Effector memory CD8-positive, alpha-beta T cell (primary cell): ENCODE measurements around the gene DLG2.

Source experiments
- ATAC-seq: fragments of 150-1000 bp; cut with Tn5 transposase; replicated peaks from 2 replicates; pipeline ENCODE4 v1.10.0; 2021; ENCODE audit warnings: mild to moderate bottlenecking, moderate library complexity
- DNase-seq, 3 experiments: peaks; one replicate each; pipeline ENCODE4 v3.0.0; 2021
- H3K27ac Mint-ChIP-seq, 2 donors: one replicate each; pipeline ENCODE4 v1.8.0; 2022; ENCODE audit warnings: mild to moderate bottlenecking in 2 of 2, mixed read lengths in 2 of 2, moderate library complexity in 2 of 2
- H3K27me3 Mint-ChIP-seq, 2 donors: one replicate each; pipeline ENCODE4 v1.8.0; 2022; ENCODE audit warnings: mixed read lengths in 2 of 2
- H3K36me3 Mint-ChIP-seq: one replicate; pipeline ENCODE4 v1.8.0; 2022; ENCODE audit warnings: mild to moderate bottlenecking, moderate library complexity, mixed read lengths; ENCODE audit not compliant: insufficient read depth
- H3K4me1 Mint-ChIP-seq, 2 donors: one replicate each; pipeline ENCODE4 v1.8.0; 2022; ENCODE audit warnings: low read depth in 2 of 2, mixed read lengths in 2 of 2
- H3K4me3 Mint-ChIP-seq, 2 donors: one replicate each; pipeline ENCODE4 v1.8.0; 2022; ENCODE audit warnings: mild to moderate bottlenecking in 2 of 2, mixed read lengths in 2 of 2, moderate library complexity in 2 of 2
- H3K9me3 Mint-ChIP-seq, 2 donors: one replicate each; pipeline ENCODE4 v1.8.0; 2022; ENCODE audit warnings: mixed read lengths in 2 of 2

Gene DLG2

GRCh38 chr11:83684071-83684470, 1943.1 kb downstream of the DLG2 start:
- peaks cover 0 to 5% of the 10 kb centered on the region in 2 donors for H3K27me3 Mint-ChIP-seq
- no peaks in the 10 kb centered on the region for H3K36me3 Mint-ChIP-seq
- H3K4me3 Mint-ChIP-seq, result no peak overlapping the region
- no peak for ATAC-seq
- no peak overlapping the region for H3K27ac Mint-ChIP-seq
- no peak for DNase-seq
- H3K9me3 Mint-ChIP-seq, result peaks cover 3 to 9% of the 10 kb centered on the region in 2 donors
- H3K4me1 Mint-ChIP-seq, result no peaks in the 10 kb centered on the region

DNA sequence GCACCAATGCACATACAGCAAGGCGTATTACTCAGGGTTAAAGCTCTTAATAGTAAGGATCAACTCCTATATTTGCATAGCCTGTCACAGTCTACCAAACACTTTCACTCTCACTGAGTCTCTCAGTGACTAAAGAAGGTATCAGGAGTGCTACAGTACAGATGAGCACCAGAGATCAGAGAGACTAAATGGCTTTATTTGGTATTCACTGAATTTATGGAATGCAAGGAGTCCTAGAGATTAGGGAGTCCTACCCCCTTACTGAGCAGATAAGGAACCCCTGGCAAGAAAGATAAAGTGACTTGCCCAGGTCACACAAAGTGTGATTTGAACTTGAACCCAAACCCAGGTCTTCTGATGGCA, 1944.6 kb downstream of the DLG2 start:
- no peak for DNase-seq
- Mint-ChIP-seq H3K9me3 (peaks cover 3 to 9% of the 10 kb centered on the region in 2 donors), H3K36me3 (no peaks in the 10 kb centered on the region), H3K27ac (no peak overlapping the region), H3K4me3 (no peak overlapping the region), H3K4me1 (no peaks in the 10 kb centered on the region), H3K27me3 (peaks cover 0 to 5% of the 10 kb centered on the region in 2 donors)
- no peak for ATAC-seq

DNA sequence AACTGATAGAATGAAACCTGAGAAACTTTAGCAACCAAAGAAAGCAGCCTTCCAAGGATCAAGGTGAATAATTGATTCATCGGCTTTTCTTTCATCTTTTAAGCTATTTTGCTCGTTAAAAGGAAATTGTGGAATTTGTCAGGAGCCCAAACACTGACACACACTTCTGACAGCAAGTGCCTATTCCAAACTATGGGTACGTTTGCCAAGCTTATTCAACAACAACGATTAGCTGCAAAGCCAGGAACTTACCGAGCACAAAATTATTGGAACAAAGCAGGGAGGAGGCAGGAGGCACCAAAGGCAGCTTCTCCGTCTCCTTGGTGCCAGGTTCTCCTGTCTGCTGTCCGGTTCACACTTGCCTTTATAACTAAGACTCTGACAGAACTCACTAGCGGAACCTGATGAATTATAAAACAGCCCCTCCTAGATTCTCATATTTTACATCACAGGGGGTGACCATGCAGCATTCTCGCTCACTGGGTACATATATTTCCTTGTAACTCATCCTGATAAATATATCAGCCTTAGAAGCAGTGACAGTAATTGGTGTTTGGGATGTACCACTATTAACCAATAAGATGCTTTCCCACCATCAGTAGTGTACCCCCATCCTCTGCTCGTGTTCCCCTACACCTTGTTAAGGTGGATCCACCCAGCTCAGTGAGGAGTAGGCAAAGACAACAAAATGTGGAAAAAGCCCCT, 1945.1 kb downstream of the DLG2 start:
- Mint-ChIP-seq H3K4me1 (no peaks in the 10 kb centered on the region), H3K27me3 (peaks cover 0 to 5% of the 10 kb centered on the region in 2 donors), H3K36me3 (no peaks in the 10 kb centered on the region), H3K9me3 (peaks cover 3 to 9% of the 10 kb centered on the region in 2 donors), H3K4me3 (no peak overlapping the region), H3K27ac (no peak overlapping the region)
- no peak for DNase-seq
- no peak for ATAC-seq

DNA sequence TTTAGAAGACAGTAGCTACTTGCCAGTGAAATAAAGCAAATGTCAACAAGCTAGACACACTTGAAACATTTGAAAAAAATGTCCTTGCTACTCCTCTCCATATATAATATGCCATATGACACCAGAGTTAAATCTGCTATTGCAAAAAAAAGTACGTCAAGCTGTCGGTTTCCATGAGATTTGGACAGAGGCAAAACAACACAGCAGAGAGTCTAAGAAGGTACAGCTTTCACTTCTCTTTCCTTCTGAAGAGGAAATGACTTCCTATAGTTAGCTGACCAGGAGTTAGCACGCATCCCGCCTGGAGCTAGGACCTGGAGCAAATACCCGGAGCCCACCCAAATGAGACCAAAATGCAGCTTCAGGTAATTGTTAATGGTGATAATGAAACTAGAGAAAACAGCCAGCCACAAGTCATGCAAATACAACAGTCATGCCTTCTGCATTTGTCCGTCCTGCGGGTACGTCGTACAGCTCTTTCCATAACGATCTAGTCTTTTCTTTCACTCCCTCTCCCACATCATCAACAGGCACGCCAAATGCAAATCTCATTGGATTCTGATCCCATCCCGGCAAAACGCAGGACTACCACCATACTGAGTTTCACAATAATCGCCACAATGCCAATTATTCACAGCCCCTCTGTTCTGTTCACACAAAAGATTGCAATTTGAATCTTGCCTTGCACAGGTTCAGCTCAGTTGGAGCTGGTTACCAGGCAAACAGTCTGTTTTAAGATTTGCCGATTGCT, 1945.9 kb downstream of the DLG2 start:
- no peak overlapping the region for H3K4me3 Mint-ChIP-seq
- ATAC-seq (no peak), DNase-seq (no peak)
- H3K27me3 Mint-ChIP-seq, result peaks cover 0 to 5% of the 10 kb centered on the region in 2 donors
- H3K27ac Mint-ChIP-seq, result no peak overlapping the region
- H3K36me3 Mint-ChIP-seq, result no peaks in the 10 kb centered on the region
- no peaks in the 10 kb centered on the region for H3K4me1 Mint-ChIP-seq
- H3K9me3 Mint-ChIP-seq, result peaks cover 3 to 9% of the 10 kb centered on the region in 2 donors

DNA sequence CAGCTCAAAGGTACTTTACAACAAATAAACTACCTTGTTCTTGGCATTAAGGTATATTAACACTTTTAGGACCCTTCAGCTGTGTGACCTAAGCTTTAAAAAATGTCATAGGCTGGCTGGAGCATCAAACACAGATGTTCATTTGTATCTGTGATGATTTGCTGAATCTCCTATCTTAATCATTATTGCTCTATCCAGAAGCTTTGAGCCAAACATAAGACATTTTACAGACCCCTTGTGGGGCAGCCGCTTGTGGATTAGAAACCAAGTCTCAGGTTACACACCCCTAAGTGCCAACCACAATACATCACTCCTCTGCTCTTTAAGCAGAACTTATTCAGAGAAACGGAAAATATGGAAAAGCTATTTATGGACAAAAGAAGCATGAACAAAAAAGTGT, 1946.8 kb downstream of the DLG2 start:
- Mint-ChIP-seq H3K4me1 (no peaks in the 10 kb centered on the region), H3K9me3 (peaks cover 0 to 3% of the 10 kb centered on the region in 2 donors), H3K27ac (no peak overlapping the region), H3K36me3 (no peaks in the 10 kb centered on the region), H3K27me3 (peaks cover 0 to 5% of the 10 kb centered on the region in 2 donors), H3K4me3 (no peak overlapping the region)
- no peak for ATAC-seq
- no peak for DNase-seq

DNA sequence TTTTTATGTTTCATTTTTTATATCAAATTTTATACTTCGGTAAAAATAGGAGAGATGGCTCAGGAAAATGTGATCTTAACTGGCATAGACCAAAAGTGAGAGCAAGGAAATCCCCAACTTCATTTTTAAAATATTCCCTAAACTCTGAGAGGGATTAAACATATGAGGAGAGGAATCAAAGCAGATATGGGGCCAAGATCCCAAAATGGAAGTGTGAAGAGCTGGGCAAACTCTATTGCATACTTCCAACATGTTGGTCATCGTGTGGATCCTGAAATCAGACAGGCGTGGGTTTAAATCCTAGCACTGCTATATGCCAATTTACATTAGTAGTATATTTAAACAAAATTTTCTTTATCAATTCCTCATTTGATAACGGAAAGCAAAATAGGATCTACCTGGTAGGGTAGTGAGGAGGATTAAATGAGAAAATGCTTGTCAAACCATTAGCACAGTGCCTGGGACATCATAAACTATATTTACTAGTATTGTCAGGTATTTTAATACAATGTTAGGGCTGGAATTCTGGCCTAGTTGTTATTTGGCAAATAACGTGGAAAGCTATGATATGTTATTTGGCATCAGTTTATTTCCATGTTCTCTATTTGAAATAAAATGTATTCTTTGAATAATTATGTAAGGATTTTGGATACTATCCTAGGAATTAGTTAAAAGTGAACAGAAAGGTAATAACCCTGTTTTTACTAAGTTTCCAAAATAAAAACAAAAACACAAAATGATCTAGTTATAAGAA, 1948.1 kb downstream of the DLG2 start:
- H3K4me1 Mint-ChIP-seq, result no peaks in the 10 kb centered on the region
- no peak overlapping the region for H3K4me3 Mint-ChIP-seq
- no peak overlapping the region for H3K27ac Mint-ChIP-seq
- no peaks in the 10 kb centered on the region for H3K36me3 Mint-ChIP-seq
- H3K27me3 Mint-ChIP-seq, result peaks cover 0 to 5% of the 10 kb centered on the region in 2 donors
- ATAC-seq, result no peak
- no peak for DNase-seq
- no peaks in the 10 kb centered on the region for H3K9me3 Mint-ChIP-seq

GRCh38 chr11:83677730-83678129, 1949.4 kb downstream of the DLG2 start:
- no peak overlapping the region for H3K4me3 Mint-ChIP-seq
- no peaks in the 10 kb centered on the region for H3K4me1 Mint-ChIP-seq
- peaks cover 0 to 5% of the 10 kb centered on the region in 2 donors for H3K27me3 Mint-ChIP-seq
- no peaks in the 10 kb centered on the region for H3K36me3 Mint-ChIP-seq
- H3K9me3 Mint-ChIP-seq, result no peaks in the 10 kb centered on the region
- H3K27ac Mint-ChIP-seq, result no peak overlapping the region
- ATAC-seq (no peak), DNase-seq (no peak)

DNA sequence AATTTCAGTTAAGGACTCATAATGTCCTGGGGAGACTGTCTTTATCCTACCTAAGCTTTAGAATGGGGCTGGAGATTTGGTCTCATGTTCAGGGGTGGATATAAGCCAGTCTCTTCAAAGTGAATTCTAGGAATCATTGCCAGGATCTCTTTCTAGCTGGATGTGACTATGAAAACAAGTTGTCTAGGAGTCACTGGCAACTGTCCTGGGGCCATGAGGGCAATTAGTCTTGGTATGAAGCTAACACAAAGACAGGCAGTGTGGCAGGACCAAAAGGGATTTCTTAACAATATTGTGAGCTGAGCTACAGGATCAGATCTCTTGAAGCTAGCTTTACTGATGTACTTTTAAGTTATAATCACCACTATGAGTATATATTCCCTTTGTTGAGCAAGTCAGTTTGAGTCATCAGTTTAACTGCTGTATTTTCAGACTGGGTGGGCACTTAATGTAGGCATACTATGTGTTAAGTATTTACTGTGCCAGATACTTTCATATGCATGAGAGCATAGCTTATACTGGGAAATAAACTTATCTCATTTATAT, 1951.0 kb downstream of the DLG2 start:
- H3K9me3 Mint-ChIP-seq, result no peaks in the 10 kb centered on the region

DNA sequence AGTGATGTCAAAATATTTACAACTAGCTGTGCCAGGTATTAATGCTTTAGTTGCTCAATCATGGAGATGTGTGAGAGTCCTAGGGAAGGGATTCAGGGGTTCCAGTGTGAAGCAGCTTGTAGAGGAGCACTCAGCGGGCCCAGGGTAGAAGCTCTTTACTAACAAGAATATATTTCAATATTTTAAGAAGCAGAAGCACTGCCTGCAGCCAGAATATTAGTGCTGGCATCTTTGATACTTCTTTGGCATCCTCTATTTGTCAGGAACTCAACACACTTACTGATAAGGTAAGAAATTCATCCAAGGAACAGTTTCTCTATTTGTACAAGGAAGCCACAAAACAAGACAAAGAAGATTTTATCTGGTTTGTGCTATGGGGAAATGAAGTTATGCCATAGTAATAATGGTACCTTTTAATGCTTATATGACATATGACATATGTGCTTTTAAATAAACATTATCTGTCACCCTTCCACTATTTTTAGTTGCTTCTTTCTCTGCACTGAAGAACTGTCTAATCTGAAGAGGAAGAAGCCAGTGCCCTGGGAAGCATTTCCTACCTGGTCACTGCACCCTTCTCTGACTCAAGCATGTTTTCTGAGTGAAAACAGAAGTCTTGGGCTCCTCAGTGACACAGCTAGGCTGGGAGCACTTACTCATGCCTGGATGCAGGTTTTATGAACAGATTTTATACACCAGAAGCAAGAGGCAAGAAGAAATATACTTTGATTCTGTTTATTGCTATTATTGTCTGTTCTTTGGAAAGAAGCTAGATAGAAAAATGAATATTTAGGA, 1952.8 kb downstream of the DLG2 start:
- Mint-ChIP-seq H3K27me3 (no peaks in the 10 kb centered on the region), H3K27ac (no peak overlapping the region), H3K36me3 (no peaks in the 10 kb centered on the region), H3K4me1 (no peaks in the 10 kb centered on the region), H3K9me3 (no peaks in the 10 kb centered on the region), H3K4me3 (no peak overlapping the region)
- ATAC-seq, result no peak
- DNase-seq, result no peak

More for the DNA sequence above, 1951.0 kb downstream of the DLG2 start:
- Mint-ChIP-seq H3K4me3 (no peak overlapping the region), H3K36me3 (no peaks in the 10 kb centered on the region), H3K27ac (no peak overlapping the region), H3K4me1 (no peaks in the 10 kb centered on the region), H3K27me3 (peaks cover 0 to 2% of the 10 kb centered on the region in 2 donors)
- DNase-seq, result no peak
- ATAC-seq, result no peak

GRCh38 chr11:83671289-83671688, 1955.9 kb downstream of the DLG2 start:
- Mint-ChIP-seq H3K9me3 (no peaks in the 10 kb centered on the region), H3K4me1 (no peaks in the 10 kb centered on the region), H3K27me3 (no peaks in the 10 kb centered on the region), H3K27ac (no peak overlapping the region), H3K4me3 (no peak overlapping the region), H3K36me3 (no peaks in the 10 kb centered on the region)
- no peak for ATAC-seq
- no peak for DNase-seq

GRCh38 chr11:83666149-83666548, 1961.0 kb downstream of the DLG2 start:
- Mint-ChIP-seq H3K4me3 (no peak overlapping the region), H3K27ac (no peak overlapping the region), H3K36me3 (no peaks in the 10 kb centered on the region), H3K4me1 (no peaks in the 10 kb centered on the region), H3K9me3 (no peaks in the 10 kb centered on the region), H3K27me3 (no peaks in the 10 kb centered on the region)
- ATAC-seq, result no peak
- no peak for DNase-seq

GRCh38 chr11:83663988-83664387, 1963.2 kb downstream of the DLG2 start:
- Mint-ChIP-seq H3K4me1 (no peaks in the 10 kb centered on the region), H3K4me3 (no peak overlapping the region), H3K27ac (no peak overlapping the region), H3K9me3 (no peaks in the 10 kb centered on the region), H3K36me3 (no peaks in the 10 kb centered on the region), H3K27me3 (no peaks in the 10 kb centered on the region)
- no peak for ATAC-seq
- DNase-seq, result no peak

- ATAC-seq, result no peak
- H3K9me3 Mint-ChIP-seq, result no peaks in the 10 kb centered on the region
- no peaks in the 10 kb centered on the region for H3K27me3 Mint-ChIP-seq
- H3K27ac Mint-ChIP-seq, result no peak overlapping the region
- no peaks in the 10 kb centered on the region for H3K36me3 Mint-ChIP-seq
- no peak for DNase-seq
- H3K4me1 Mint-ChIP-seq, result no peaks in the 10 kb centered on the region
- no peak overlapping the region for H3K4me3 Mint-ChIP-seq
These were observed 1963.7 kb downstream of the DLG2 start for GRCh38 chr11:83663446-83663845.
